SK-N-DZ (cell line): ENCODE measurements around the gene XXYLT1.

Experiments used
- DNase-seq: peaks from one replicate; pipeline ENCODE4 v3.0.0-alpha.2; 2015; ENCODE audit warnings: low spot score
- small RNA-seq, 2 experiments: library from RNA; depleted of rRNA; stranded (forward); fragments of <200 nt; gene quantifications; one replicate each; pipeline ENCODE3, GENCODE V24; 2014

XXYLT1 gene

DNA sequence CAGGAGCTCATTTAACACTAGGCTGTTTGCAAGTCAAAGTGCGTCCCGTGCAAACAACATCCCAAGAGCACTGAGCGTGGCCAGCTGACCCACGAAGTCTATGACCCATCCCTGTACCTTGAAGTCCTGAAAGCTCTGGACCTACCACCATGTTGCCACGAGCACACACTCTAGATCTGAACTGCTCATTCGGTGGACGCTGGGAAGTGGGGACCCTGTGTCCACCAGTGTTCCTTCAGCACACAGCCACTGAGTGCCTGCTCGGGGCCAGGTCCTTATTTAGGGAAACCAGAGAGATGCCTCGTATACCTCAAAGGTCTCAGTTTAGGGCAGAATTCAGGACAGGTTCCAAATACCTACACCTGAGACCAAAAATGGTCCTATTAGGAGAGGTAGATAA lies 236.9 kb downstream of the XXYLT1 start:
- no peak for DNase-seq

DNA sequence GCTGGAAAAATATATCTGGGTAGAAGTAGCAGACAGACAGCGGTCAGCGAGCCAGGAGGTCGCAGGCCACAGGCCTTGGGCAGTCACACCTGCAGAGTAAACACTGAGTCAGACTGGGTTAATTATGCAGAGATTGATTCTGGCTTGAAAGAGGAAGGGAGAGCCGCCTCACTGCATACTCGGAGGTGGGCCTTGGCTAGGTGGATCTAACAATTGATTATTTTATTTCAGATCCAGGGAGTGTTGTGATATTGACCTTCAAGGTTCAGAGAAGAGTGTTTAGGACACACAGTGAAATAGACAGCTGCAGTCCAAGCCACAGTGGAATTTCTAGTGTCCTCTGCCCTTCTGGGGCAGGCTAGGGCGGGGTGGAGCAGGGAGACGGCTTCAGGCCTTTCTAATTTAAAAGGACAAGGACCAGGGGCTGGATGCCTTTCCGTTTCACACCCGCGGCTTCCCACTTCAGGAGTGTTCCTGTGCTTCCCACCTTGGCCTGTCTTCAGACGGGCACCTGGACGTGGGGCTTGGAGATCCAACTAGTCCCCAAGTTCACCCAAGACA lies 237.3 kb downstream of the XXYLT1 start:
- no peak for DNase-seq

DNA sequence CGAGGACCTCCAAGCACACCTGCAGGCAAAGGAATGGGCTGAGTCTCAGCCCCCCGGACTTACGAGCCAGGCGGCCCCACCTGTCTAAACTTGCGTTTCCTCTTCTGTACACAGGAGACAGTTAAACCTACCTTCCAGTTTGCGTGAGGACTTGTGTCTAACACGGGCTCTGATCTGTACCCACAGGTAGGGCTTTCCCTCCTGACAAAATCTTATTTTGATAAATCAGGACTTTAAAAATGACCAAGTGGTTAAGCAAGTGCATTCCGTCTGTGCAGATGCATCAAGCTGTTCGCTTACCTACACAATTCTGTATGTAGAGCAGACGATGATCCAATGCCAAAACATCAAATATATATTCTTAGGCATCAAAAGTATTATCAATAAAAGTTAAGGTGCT lies 238.0 kb downstream of the XXYLT1 start:
- no peak for DNase-seq

DNA sequence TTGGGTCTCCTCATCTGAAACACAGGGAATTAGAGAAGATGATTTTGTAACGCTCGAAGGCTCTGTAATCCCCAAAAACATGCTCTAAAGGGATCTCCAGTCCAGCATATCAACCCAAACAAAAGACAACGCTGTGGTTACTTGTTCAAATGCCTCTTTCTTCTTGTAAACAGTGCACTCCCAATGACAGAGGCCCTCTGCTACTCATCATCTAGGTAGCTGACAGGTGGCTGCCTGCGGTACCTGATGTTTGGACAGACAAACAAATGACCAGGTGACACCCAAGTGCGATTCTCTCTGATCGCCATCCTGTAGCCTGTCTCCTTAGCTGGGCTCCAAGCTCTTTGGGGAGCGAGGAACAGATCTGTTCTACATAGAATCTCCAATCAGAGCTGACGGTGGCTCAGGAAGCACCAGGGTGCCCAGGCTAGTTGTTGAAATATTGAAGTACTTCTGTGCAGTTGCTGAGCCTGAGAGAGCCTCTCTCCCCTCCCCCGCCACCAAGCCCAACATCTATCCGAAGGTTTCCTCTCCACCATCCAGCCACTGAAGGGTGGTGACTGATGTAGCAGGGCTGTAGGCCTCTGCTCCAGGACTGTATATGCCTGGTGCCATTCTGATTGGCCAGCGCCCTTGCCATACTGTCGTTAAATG lies 238.7 kb downstream of the XXYLT1 start:
- no peak for DNase-seq

DNA sequence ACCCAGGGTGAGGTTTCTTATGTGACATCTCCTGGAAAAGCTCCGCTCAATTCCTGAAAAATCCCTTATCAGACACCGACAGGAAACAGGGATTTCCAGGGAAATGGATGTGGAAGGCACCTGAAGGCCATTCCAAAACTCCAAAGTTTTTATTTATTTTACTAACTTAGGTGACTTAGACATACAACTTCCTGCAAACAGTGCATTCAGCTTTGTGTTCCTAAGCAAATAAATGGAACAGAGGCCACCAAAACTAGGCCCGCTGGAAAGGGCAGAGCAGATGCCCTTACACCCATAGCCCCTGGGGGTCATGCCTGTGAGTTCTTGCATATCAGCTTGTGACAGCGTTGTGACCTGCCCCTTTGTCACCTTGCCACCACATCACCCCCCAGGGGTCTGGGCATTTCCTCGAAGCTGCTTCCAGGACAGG lies 239.4 kb downstream of the XXYLT1 start:
- DNase-seq, result no peak

DNA sequence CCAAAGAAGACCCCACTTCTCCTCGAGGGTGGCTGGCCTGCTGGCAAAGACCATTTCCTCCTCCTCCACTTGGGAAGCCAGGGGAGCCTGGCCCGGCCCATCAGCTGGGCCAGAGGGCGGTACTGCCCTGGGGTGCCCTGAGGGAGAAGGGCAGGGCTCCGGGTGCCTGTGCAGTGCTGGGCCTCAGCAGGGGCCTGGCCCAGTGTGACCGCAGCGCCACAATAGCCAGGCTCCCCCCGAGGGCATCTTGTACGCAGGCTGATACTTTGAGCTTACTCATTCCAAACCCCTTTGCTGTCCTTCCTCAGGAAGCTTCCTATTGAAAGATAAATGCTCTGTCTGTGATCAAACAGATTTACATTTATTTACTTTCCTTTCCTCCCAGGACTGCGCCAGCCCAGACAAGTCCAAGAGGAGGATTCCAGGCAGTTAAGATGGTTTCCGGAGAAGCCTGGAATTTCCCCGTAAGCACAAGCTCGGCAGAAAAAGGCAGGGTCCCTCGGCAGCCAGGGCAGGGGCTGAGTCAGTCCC lies 240.1 kb downstream of the XXYLT1 start:
- no peak for DNase-seq

DNA sequence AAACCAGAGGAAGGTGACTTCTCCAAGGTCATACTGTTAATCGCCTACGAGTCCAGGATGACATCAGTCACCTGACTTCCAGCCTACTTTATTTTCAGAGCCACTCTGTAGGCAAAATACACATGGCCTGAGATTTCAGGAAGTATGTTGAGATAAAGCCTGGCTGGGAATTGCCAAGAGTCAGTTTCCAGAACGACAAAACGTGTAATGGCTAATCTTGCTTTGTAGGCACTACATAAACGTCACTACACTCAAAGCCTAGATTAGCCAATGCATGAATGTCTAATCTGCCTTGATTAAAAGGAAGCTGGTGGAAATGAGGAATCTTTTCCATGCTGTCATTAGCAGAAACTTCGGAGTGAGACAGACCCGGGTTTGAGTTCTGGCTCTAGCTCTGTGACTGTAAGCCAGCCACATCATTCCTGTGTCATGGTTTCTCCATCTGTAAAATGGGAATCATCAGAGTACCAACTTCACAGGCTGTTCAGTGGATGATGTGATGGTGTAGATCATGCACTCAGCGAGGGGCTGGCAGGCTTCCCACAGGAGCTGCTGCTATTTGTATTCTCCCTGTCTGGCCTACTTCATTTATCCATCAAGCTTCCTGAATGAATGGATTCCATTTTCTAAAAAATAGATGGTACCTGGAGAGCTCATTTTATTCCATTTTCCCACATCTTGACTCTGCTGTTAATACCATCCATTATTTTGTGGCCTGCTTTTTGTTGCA lies 241.9 kb downstream of the XXYLT1 start:
- DNase-seq, result no peak

DNA sequence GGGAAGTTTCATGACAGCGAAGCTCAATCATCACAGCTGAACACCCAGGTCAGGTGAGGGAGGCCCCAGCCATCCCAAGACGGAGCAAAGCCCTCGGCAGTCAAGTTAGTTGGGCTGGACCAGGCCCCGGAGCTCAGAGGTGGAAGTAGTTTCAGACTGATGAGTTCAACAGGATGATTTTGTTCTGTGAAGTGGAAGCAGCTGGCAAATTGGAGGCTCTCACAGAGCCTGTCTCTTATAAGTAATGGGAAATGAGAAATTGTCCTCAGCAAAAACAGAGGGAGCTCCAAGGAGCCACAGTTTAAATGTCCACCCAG lies 245.1 kb downstream of the XXYLT1 start:
- no peak for DNase-seq

DNA sequence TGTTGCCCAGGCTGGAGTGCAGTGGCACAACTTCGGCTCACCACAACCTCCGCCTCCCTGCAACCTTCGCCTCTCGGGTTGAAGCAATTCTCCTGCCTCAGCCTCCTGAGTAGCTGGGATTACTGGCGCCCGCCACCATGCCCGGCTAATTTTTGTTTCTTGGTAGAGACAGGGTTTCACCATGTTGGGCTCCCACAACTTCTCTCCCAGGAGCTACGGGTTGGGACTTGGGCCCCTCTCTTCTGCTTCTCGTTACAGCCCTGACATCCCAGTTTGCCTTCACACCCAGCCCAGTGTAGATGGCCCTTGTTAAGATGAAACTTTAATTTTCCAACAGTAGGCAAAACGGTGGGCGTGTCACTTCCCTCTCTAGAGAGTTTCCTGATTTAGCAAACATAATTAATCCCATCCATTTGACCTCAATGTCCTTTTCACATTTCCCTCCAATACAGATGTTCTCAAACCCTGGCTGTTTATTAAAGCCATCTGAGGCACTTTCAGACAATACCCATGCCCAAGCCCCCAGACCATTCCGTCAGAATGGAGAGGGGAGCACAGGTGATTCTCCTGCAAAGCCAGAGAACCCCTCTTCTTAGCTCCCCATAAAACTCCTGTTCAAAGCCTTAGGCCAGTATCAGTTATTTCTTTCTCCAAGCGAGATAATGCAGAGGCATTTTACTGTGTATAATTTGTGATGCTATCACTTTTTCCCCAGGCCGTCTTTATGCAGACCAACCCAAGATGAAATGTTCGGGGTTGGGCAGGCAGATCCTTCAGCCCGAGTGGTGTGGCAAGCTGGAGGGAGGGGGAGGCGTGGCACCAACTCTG lies 245.7 kb downstream of the XXYLT1 start:
- DNase-seq, result no peak

DNA sequence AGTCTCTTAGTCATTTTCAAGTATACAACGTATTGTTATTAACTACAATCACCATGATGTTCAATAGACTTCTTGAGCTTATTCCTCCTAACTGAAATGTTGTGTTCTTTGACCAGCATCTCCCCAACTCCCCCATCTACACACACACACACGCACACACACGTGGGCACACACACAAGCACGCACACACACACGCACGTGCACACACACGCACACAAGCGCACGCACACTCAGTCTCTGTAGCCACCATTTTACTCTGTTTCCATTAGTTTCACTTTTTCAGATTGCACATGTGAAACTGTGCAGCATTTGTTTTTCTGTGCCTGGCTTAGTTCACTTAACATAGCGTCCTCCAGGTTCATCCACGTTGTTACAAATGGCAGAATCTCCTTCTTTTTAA lies 247.0 kb downstream of the XXYLT1 start:
- no peak for DNase-seq

DNA sequence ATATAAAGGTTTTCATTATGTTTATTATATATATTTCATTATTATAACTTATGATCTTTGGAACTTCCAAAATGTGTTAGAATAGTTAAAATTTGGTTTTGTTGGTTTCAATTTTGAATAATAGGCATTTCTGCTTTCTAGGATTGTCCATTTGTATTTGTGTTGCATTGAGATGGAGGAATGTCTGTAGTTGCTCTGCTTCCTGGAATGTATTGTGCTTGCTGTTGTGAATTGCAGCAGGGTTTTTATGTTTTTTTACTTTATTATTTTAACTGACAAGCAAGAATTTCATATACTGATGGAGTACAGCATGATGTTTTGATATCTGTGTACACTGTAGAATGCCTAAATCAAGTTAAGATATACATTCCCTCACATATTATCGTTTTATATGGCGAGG lies 247.4 kb downstream of the XXYLT1 start:
- DNase-seq, result no peak

DNA sequence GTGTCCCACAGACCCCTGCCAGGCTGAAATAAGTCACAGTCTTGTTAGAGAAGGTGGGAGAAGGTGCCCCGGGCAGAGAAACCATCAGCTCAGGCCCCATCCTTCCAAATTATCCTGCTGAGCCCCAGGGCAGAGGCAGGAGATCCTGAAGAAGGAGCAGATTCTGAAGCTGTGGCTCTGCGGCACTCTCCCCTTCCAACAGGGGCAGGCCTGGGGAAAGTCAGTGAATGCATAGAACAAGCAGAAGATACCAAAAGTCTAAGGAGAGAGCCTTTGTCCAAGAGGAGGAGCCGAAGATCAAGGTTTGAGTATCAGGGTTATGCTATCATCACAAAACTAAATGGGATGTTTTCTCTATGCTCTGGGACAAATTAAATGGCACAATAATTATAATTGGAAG lies 249.3 kb downstream of the XXYLT1 start:
- DNase-seq, result no peak

DNA sequence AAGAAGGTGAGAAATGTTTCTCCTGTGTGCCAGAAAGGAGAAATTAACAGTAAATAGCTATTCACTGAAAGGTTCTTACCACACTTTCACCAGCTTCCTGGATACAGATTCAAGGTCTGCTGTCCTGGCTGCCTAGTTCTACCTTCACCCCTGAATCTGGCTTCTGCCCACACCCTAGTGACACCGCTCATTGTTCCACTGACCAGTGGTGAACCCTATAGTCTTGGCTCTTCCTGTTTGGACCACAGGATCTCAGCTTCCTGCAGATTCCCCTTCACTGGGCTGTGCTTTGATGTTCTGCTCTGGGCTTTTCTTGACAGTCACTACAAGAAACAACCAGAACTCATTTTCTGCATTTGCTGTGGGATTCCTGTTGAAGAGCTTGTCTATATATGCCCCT lies 250.0 kb downstream of the XXYLT1 start:
- no peak for DNase-seq

DNA sequence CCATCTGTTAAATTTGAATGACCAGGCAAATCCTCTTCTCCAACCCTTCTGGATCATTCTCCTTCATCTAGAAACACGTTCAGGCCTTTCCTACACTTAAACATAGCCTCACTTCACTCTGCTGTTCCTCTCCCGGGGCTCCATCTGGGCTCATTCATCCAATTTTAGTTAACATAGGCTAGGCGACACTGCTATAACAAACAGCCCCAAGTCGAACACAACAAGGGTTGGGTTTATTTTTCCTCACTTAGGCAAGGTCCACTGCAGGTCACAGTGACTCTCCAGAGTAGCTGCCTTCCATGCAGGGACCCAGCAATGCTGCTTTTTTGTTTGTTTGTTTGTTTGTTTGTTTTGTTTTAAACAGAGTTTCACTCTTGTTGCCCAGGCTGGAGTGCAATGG lies 250.8 kb downstream of the XXYLT1 start:
- DNase-seq, result no peak

DNA sequence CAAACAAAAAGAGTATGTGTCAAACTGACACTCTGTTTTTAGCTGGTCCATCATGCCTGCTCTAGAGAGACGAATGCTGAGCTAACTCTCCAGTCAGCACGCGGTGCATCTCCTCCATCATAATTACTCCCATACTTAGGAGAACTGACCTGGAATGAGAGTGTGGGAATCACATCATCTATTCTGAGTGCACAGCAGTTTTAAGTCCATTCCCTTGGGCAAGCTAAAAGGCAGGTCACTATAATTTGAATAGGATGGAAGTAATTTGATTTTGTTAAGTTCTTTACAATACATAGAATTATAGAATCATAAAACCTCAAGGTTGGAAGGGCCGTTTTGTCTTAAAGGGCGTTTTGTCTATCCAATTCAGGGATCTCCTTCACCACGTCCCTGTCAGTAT lies 251.6 kb downstream of the XXYLT1 start:
- DNase-seq, result no peak

Small RNA genes lying within 50 kb of the gene (small RNA-seq; reads per million reads assigned to genes)
- gene MIR3137, result 0 reads per million in 2 experiments
- 0.03 to 0.18 reads per million in 2 experiments for gene RN7SL36P
- gene RNU6-25P, result 0 reads per million in 2 experiments
